Activated effector memory CD4-positive, alpha-beta T cell treated with Interleukin-2 at 50 U/mL for 16 hours (primary cell): Measurements from ENCODE around the gene MCF2L.
"Not testable (repeated sequence)": the region's sequence is repeated elsewhere in the genome, so short reads cannot be mapped to it uniquely, and the experiment has no call there.

Source experiments
- DNase-seq: peaks from one replicate; pipeline ENCODE4 v3.0.0-alpha.2; 2020

The MCF2L gene

GRCh38 chr13:113088691-113089020, 119.6 kb downstream of the MCF2L start:
- no peak for DNase-seq

GRCh38 chr13:113089693-113090414, 120.8 kb downstream of the MCF2L start:
- DNase-seq, result no peak

- no peak for DNase-seq
These were observed 121.4 kb downstream of the MCF2L start for GRCh38 chr13:113090415-113090770.

- no peak for DNase-seq
These were observed 121.8 kb downstream of the MCF2L start for GRCh38 chr13:113090806-113091205.

GRCh38 chr13:113091211-113091771, 122.3 kb downstream of the MCF2L start:
- no peak for DNase-seq

GRCh38 chr13:113091891-113092775, 123.1 kb downstream of the MCF2L start:
- no peak for DNase-seq

- no peak for DNase-seq
These were observed 124.0 kb downstream of the MCF2L start for GRCh38 chr13:113092776-113093579.

GRCh38 chr13:113093580-113094409, 124.8 kb downstream of the MCF2L start:
- DNase-seq, result no peak

- DNase-seq, result no peak
These were observed 125.4 kb downstream of the MCF2L start for GRCh38 chr13:113094410-113094800.

- DNase-seq, result no peak
These were observed 126.4 kb downstream of the MCF2L start for GRCh38 chr13:113095146-113096051.

- no peak for DNase-seq
These were observed 127.2 kb downstream of the MCF2L start for GRCh38 chr13:113096052-113096744.

- no peak for DNase-seq
These were observed 127.8 kb downstream of the MCF2L start for GRCh38 chr13:113096745-113097305.

- DNase-seq, result no peak
These were observed 128.6 kb downstream of the MCF2L start for GRCh38 chr13:113097651-113098050.

GRCh38 chr13:113098162-113098732, 129.2 kb downstream of the MCF2L start:
- DNase-seq, result no peak

- no peak for DNase-seq
These were observed 130.1 kb downstream of the MCF2L start for GRCh38 chr13:113099142-113099541.

- DNase-seq, result not testable (repeated sequence)
These were observed 133.3 kb downstream of the MCF2L start for GRCh38 chr13:113102302-113102701.

- no peak for DNase-seq
These were observed 133.7 kb downstream of the MCF2L start for GRCh38 chr13:113102727-113103126.

- DNase-seq, result no peak
These were observed 134.6 kb downstream of the MCF2L start for GRCh38 chr13:113103646-113104045.

GRCh38 chr13:113105032-113105920, 136.3 kb downstream of the MCF2L start, which contains the start of gene F7:
Gene F7 (plus strand): TSS chr13:113105791. CDS start chr13:113105842, 51 bp downstream.
- DNase-seq, result no peak
